GM19452 (cell line): ENCODE results near the gene YIPF2.
A peak's percentile ranks its signal among the peaks of the same experiment; 100 is the strongest.
"Not testable (repeated sequence)": the region's sequence is repeated elsewhere in the genome, so short reads cannot be mapped to it uniquely, and the experiment has no call there.

Source experiments
- ATAC-seq: cut with Tn5 transposase; IDR thresholded peaks from one replicate; pipeline ENCODE4 v1.9.1; 2021; ENCODE audit not compliant: unreplicated experiment

The YIPF2 gene

DNA sequence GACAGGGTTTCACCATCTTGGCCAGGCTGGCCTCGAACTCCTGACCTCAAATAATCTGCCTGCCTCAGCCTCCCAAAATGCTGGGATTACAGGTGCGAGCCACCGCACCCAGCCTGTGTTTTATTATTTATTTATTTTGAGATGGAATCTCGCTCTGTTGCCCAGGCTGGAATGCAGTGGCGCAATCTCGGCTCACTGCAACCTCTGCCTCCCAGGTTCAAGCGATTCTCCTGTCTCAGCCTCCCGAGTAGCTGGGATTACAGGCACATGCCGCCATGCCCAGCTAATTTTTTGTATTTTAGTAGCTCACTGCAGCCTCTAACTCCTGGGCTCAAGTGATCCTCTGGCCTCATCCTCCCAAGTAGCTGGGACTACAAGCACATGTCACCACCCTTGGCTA, 50.8 kb downstream of the YIPF2 start:
- not testable (repeated sequence) for ATAC-seq

DNA sequence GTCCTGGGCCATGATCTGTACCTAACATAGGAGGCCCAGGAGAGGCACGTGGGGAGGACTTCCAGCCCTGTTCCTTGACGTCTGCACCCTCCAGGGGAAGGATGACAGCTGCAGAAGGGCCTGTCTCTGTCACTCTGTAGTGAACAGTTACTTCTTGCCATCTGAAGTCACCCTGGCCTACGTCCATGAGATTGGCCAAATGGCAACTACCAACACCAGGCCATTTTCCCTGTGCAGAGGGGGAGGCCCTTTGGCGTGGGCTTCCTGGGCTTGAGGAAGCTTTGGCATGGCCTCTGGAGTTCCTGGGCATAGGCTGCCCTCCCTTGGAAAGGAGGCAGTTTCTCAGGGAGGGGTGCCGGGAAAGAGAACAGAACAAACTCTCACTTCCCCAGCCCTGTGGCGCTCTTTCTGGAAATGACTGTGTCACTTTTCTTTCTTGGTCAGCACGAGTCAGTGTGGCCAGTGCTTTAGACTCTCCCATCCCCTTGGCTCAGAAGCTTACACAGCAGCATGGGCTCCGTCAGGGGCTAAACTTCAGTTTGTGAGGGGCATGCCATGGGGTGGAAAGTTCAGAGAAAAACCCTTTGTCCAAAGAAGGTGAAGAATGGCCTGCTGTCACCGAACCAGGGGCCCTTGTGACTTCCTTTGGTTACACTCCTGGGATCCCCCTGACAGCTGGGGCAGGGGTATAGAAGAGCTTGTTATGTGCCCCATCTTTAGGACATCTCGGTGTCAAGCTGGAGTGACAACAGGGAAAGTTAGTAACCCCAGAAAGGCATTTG, 51.8 kb downstream of the YIPF2 start:
- ATAC-seq: peak; percentile 58

DNA sequence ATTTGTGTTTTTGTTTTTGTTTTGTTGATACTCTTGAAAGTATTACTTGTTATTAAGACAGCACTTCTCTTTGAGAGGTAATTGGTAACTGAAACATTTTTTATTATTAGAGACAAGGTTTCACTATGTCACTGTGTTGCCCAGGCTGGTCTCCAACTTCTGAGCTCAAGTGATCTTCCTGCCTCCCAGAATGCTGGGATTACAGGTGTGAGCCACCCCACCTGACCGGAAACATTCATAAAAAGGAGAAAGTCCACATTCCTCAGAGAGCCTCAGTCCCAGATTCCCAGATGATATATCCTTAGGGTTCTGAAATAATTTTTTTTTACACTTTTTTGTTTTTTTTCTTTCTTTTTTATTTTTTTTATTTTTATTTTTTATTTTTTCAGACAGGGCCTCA, 54.4 kb downstream of the YIPF2 start:
- ATAC-seq: no peak

GRCh38 chr19:10872546-10873107, 55.8 kb downstream of the YIPF2 start:
- ATAC-seq: no peak
